ENCODE results near the gene PPARD. TPM values are rescaled to one million over a fixed set of nuclear protein-coding genes. Genes with fewer than 3 reads are reported as not detected.
"Not testable (repeated sequence)": the region's sequence is repeated elsewhere in the genome, so short reads cannot be mapped to it uniquely, and the experiment has no call there.

The PPARD gene
- total RNA-seq, 2 donors from 2014 or later: 21.2 to 24.1 TPM

GRCh38 chr6:35320031-35320410 lies 22.3 kb upstream of the PPARD start:
- Histone ChIP-seq H3K27ac (no peak overlapping the region), H3K27me3 (replicated peaks; ENCODE audit: insufficient read depth) (no peaks in the 10 kb centered on the region), H3K4me3 (no peak overlapping the region), H3K4me1 (replicated peaks) (peaks cover 6% of the 10 kb centered on the region), H3K36me3 (no peaks in the 10 kb centered on the region), H3K9me3 (no peaks in the 10 kb centered on the region)
- DNase-seq (ENCODE audit: low spot score): no peak
- no peak for TF ChIP-seq POLR2A (IDR thresholded peaks at IDR 0.05)
- no peak for TF ChIP-seq CTCF (IDR thresholded peaks at IDR 0.05)
- TF ChIP-seq POLR2AphosphoS5 (IDR thresholded peaks at IDR 0.05): no peak
- 93% methylated on average over 2 of the region's 2 CpGs for WGBS
- intact Hi-C loops (cut with DNase I): no loop called here

DNA sequence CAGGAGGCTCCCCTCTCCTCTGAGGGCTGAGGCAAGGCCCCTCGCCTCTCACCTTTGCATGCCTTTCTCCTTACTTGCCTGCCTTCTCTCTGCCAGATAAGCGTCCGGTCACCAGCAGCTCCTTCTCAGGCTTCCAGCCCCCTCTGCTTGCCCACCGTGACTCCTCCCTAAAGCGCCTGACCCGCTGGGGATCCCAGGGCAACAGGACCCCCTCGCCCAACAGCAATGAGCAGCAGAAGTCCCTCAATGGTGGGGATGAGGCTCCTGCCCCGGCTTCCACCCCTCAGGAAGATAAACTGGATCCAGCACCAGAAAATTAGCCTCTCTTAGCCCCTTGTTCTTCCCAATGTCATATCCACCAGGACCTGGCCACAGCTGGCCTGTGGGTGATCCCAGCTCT lies 21.3 kb upstream of the PPARD start:
- H3K4me1 ChIP-seq (replicated peaks): peaks cover 6% of the 10 kb centered on the region
- TF ChIP-seq POLR2AphosphoS5 (IDR thresholded peaks at IDR 0.05) (no peak), POLR2A (IDR thresholded peaks at IDR 0.05) (no peak), CTCF (IDR thresholded peaks at IDR 0.05) (no peak)
- H3K9me3 ChIP-seq: no peaks in the 10 kb centered on the region
- WGBS: 95% methylated on average over 8 of the region's 8 CpGs
- no peaks in the 10 kb centered on the region for H3K27me3 ChIP-seq (replicated peaks; ENCODE audit: insufficient read depth)
- no peak for DNase-seq (ENCODE audit: low spot score)
- no peak overlapping the region for H3K4me3 ChIP-seq
- H3K27ac ChIP-seq: no peak overlapping the region
- no peaks in the 10 kb centered on the region for H3K36me3 ChIP-seq
- intact Hi-C loops (cut with DNase I): no loop called here

- DNase-seq (ENCODE audit: low spot score): peak; percentile 39
- no peaks in the 10 kb centered on the region for H3K4me1 ChIP-seq (replicated peaks)
- no peak overlapping the region for H3K27ac ChIP-seq
- no peak for TF ChIP-seq POLR2A (IDR thresholded peaks at IDR 0.05)
- TF ChIP-seq POLR2AphosphoS5 (IDR thresholded peaks at IDR 0.05): peak; percentile 20
- peak in 3 of 4 experiments; percentile 28 to 68 (median 52) for TF ChIP-seq CTCF (IDR thresholded peaks at IDR 0.05)
- H3K9me3 ChIP-seq: no peaks in the 10 kb centered on the region
- H3K27me3 ChIP-seq (replicated peaks; ENCODE audit: insufficient read depth): no peaks in the 10 kb centered on the region
- intact Hi-C loops (cut with DNase I): no loop called here
- H3K4me3 ChIP-seq: no peak overlapping the region
- no peaks in the 10 kb centered on the region for H3K36me3 ChIP-seq
- 45% methylated on average over 7 of the region's 7 CpGs for WGBS
Observed at GRCh38 chr6:35327349-35328027, 14.9 kb upstream of the PPARD start.

GRCh38 chr6:35328108-35328723 lies 14.1 kb upstream of the PPARD start:
- Histone ChIP-seq H3K9me3 (no peaks in the 10 kb centered on the region), H3K27me3 (replicated peaks; ENCODE audit: insufficient read depth) (no peaks in the 10 kb centered on the region), H3K4me1 (replicated peaks) (no peaks in the 10 kb centered on the region), H3K4me3 (no peak overlapping the region), H3K27ac (no peak overlapping the region), H3K36me3 (no peaks in the 10 kb centered on the region)
- no peak for DNase-seq (ENCODE audit: low spot score)
- intact Hi-C loops (cut with DNase I): no loop called here
- TF ChIP-seq POLR2A (IDR thresholded peaks at IDR 0.05) (no peak), POLR2AphosphoS5 (IDR thresholded peaks at IDR 0.05) (no peak), CTCF (IDR thresholded peaks at IDR 0.05) (no peak)
- 100% methylated on average over 1 of the region's 1 CpG for WGBS

DNA sequence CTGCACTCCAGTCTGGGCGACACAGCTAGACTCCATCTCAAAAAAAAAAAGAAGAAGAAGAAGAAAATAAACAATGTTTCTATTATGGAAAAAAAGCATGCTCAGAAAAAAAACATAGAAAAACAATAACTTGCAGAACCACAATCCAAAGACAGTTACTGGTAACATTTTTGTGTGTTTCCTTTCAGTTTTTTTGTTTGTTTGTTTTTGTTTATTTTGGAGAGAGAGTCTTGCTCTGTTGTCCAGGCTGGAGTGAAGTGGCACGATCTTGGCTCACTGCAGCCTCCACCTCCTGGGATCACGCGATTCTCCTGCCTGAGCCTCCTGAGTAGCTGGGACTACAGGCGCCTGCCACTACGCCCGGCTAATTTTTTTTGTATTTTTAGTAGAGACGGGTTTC lies 13.4 kb upstream of the PPARD start:
- WGBS: 92% methylated on average over 8 of the region's 8 CpGs
- H3K4me1 ChIP-seq (replicated peaks); H3K36me3 ChIP-seq; H3K4me3 ChIP-seq; H3K27me3 ChIP-seq (replicated peaks; ENCODE audit: insufficient read depth); DNase-seq (ENCODE audit: low spot score); H3K27ac ChIP-seq; intact Hi-C loops (cut with DNase I); H3K9me3 ChIP-seq: not testable (repeated sequence)
